B cell (primary cell): ENCODE results near the gene BRSK2. TPM values are rescaled to one million over a fixed set of nuclear protein-coding genes. Genes with fewer than 3 reads are reported as not detected.

Experiments
- ATAC-seq: fragments of 200-7000 bp; cut with Tn5 transposase; one replicate; pipeline ENCODE4 v1.10.0; 2021; ENCODE audit warnings: low read depth, mild to moderate bottlenecking, moderate number of reproducible peaks, moderate library complexity
- CTCF ChIA-PET: fragments of 350-600 bp; sonication (Branson Sonifier 250); formaldehyde crosslinking; loops from one replicate; lab custom pipeline; 2021; ENCODE audit warnings: antibody characterized with exemption, inconsistent platforms; lab: Charles Lee
- POLR2A ChIA-PET: fragments of 350-600 bp; sonication (Branson Sonifier 250); formaldehyde crosslinking; loops from one replicate; lab custom pipeline; 2021; ENCODE audit warnings: antibody characterized with exemption; lab: Charles Lee
- DNase-seq: peaks from one replicate; pipeline ENCODE4 v3.0.0; 2013
- H2AFZ ChIP-seq: 2 replicates; pipeline ENCODE4 v1.6.1; 2012; ENCODE audit warnings: mild to moderate bottlenecking, low read depth, low read length; ENCODE audit not compliant: insufficient read depth, poor library complexity, severe bottlenecking
- H3K27ac ChIP-seq, 2 donors: 1 replicate in 1 of 2; 2 replicates in 1 of 2; pipeline ENCODE4 v1.5.1; 2012 to 2013; ENCODE audit warnings: low read length in 2 of 2, mild to moderate bottlenecking in 2 of 2, moderate library complexity in 1 of 2
- H3K27me3 ChIP-seq, 4 experiments: fragments of 200-600 bp in 1 of 4; sonication (generic) in 1 of 4; replicated peaks in 1 of 4; 1 replicate in 2 of 4; 2 replicates in 2 of 4; pipeline versions ENCODE4 v1.6.1 to v1.7.0; 2013 to 2016; ENCODE audit warnings: low read length in 3 of 4, mild to moderate bottlenecking in 2 of 4, mixed read lengths in 1 of 4, moderate library complexity in 1 of 4; ENCODE audit not compliant: insufficient read depth in 4 of 4, control insufficient read depth in 3 of 4; ENCODE audit errors: control extremely low read depth in 1 of 4
- H3K36me3 ChIP-seq, 2 experiments: replicated peaks in 1 of 2; 1 replicate in 1 of 2; 2 replicates in 1 of 2; pipeline versions ENCODE4 v1.6.1 to v1.7.1; 2013; ENCODE audit warnings: low read length in 1 of 2; ENCODE audit not compliant: insufficient read depth in 2 of 2, control insufficient read depth in 1 of 2; ENCODE audit errors: control extremely low read depth in 1 of 2, extremely low read depth in 1 of 2
- H3K4me1 ChIP-seq, 2 donors: fragments of 200-600 bp in 1 of 2; sonication (generic) in 1 of 2; 1 replicate in 1 of 2; 2 replicates in 1 of 2; pipeline versions ENCODE4 v1.5.1 to v1.6.1; 2013 to 2017; ENCODE audit warnings: low read length in 2 of 2; ENCODE audit not compliant: control insufficient read depth in 2 of 2, insufficient read depth in 2 of 2
- H3K4me2 ChIP-seq: replicated peaks from 2 replicates; pipeline ENCODE3; 2012; ENCODE audit warnings: mild to moderate bottlenecking, low read depth, low read length; ENCODE audit not compliant: poor library complexity, severe bottlenecking
- H3K4me3 ChIP-seq, 5 experiments: fragments of 200-600 bp in 1 of 5; sonication (generic) in 1 of 5; 1 replicate in 3 of 5; 2 replicates in 2 of 5; pipeline versions ENCODE4 v1.5.1 to v1.7.0; 2011 to 2016; ENCODE audit warnings: low read length in 4 of 5, mild to moderate bottlenecking in 4 of 5, low read depth in 2 of 5, control low read depth in 1 of 5, moderate library complexity in 1 of 5; ENCODE audit not compliant: insufficient read depth in 1 of 5; ENCODE audit errors: control extremely low read depth in 1 of 5, extremely low read depth in 1 of 5
- H3K79me2 ChIP-seq: fragments of 200-600 bp; sonication (generic); one replicate; pipeline ENCODE4 v1.6.0; 2016; ENCODE audit warnings: low read length; ENCODE audit not compliant: control insufficient read depth, insufficient read depth
- H3K9ac ChIP-seq: fragments of 200-600 bp; sonication (generic); 2 replicates; pipeline ENCODE4 v1.6.1; 2017; ENCODE audit warnings: mild to moderate bottlenecking, low read length, moderate library complexity
- H3K9me3 ChIP-seq, 3 donors: one replicate each; pipeline versions ENCODE4 v1.6.1 to v1.7.1; 2013; ENCODE audit warnings: low read length in 2 of 3; ENCODE audit not compliant: control insufficient read depth in 2 of 3, insufficient read depth in 1 of 3; ENCODE audit errors: control extremely low read depth in 1 of 3
- H4K20me1 ChIP-seq: 2 replicates; pipeline ENCODE4 v1.6.0; 2012; ENCODE audit warnings: mild to moderate bottlenecking, low read length; ENCODE audit not compliant: insufficient read depth, control insufficient read depth, poor library complexity, severe bottlenecking
- H3K27ac Mint-ChIP-seq: one replicate; pipeline ENCODE4 v1.8.0; 2021; ENCODE audit warnings: mixed read lengths
- H3K27me3 Mint-ChIP-seq: one replicate; pipeline ENCODE4 v1.8.0; 2021; ENCODE audit warnings: mixed read lengths
- H3K4me1 Mint-ChIP-seq: one replicate; pipeline ENCODE4 v1.8.0; 2021; ENCODE audit warnings: mixed read lengths
- H3K4me3 Mint-ChIP-seq: one replicate; pipeline ENCODE4 v1.8.0; 2021; ENCODE audit warnings: mixed read lengths
- H3K9me3 Mint-ChIP-seq: one replicate; pipeline ENCODE4 v1.8.0; 2022; ENCODE audit warnings: mixed read lengths; ENCODE audit not compliant: insufficient read depth
- EZH2 ChIP-seq: IDR thresholded peaks from 2 replicates; pipeline ENCODE4 v1.6.1; 2012; ENCODE audit warnings: borderline replicate concordance, low read depth, mild to moderate bottlenecking, moderate library complexity, low read length; ENCODE audit not compliant: insufficient read depth, poor library complexity, severe bottlenecking
- WGBS: methylation state at CpG from one replicate; pipeline ENCODE4 v1.1.5; 2013; ENCODE audit warnings: missing lambda C conversion rate; ENCODE audit not compliant: insufficient coverage; 5-methylcytosine and 5-hydroxymethylcytosine counted together
- intact Hi-C: fragments of 100-400 bp; cut with micrococcal nuclease; formaldehyde crosslinking; loops from one replicate; pipeline ENCODE4 v1.10.0; 2022
- polyA plus RNA-seq: library from polyadenylated mRNA; depleted of rRNA; stranded (reverse); fragments of >200 nt; gene quantifications from 2 replicates; pipeline ENCODE4 v1.2.3, GENCODE V29; 2012
- total RNA-seq, 2 donors: library from RNA; stranded (reverse); fragments of 120-200 nt in 1 of 2; gene quantifications; 1 replicate in 1 of 2; 2 replicates in 1 of 2; pipeline versions ENCODE4 v1.2.3 to v1.2.4, GENCODE V29; 2013 to 2022
- TF ChIP-seq, protein P1 (sequence below): fragments of 200-600 bp; IDR thresholded peaks from one replicate; pipeline ENCODE4 v1.8.0; 2022; ENCODE audit warnings: antibody characterized with exemption, mild to moderate bottlenecking

The BRSK2 gene
- total and polyA plus RNA-seq, 2 donors (not counting 1 experiment from before 2014, with no cell fraction given): 0.51 to 0.79 TPM

- H3K36me3 ChIP-seq: no peaks in the 10 kb centered on the region
- CTCF ChIA-PET: no interaction called here
- Mint-ChIP-seq H3K9me3 (peaks cover 7% of the 10 kb centered on the region), H3K4me1 (no peaks in the 10 kb centered on the region), H3K27ac (no peak overlapping the region), H3K27me3 (no peaks in the 10 kb centered on the region), H3K4me3 (no peak overlapping the region)
- H3K4me1 ChIP-seq: no peaks in the 10 kb centered on the region
- no peaks in the 10 kb centered on the region for H3K79me2 ChIP-seq
- no peak overlapping the region for H2AFZ ChIP-seq
- H3K27me3 ChIP-seq: no peaks in the 10 kb centered on the region
- H3K4me3 ChIP-seq: no peak overlapping the region
- 88% methylated on average over 38 of the region's 38 CpGs for WGBS
- no peak overlapping the region for H3K9ac ChIP-seq
- no peak overlapping the region for H3K27ac ChIP-seq
- DNase-seq: no peak
- no peaks in the 10 kb centered on the region for H4K20me1 ChIP-seq
- H3K4me2 ChIP-seq: no peak overlapping the region
- H3K9me3 ChIP-seq: peaks cover 0 to 34% (median 5%) of the 10 kb centered on the region in 3 donors
- intact Hi-C loops: no loop called here
- TF ChIP-seq, protein P1, sequence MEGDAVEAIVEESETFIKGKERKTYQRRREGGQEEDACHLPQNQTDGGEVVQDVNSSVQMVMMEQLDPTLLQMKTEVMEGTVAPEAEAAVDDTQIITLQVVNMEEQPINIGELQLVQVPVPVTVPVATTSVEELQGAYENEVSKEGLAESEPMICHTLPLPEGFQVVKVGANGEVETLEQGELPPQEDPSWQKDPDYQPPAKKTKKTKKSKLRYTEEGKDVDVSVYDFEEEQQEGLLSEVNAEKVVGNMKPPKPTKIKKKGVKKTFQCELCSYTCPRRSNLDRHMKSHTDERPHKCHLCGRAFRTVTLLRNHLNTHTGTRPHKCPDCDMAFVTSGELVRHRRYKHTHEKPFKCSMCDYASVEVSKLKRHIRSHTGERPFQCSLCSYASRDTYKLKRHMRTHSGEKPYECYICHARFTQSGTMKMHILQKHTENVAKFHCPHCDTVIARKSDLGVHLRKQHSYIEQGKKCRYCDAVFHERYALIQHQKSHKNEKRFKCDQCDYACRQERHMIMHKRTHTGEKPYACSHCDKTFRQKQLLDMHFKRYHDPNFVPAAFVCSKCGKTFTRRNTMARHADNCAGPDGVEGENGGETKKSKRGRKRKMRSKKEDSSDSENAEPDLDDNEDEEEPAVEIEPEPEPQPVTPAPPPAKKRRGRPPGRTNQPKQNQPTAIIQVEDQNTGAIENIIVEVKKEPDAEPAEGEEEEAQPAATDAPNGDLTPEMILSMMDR: no peak
- TF ChIP-seq EZH2: no peak
- POLR2A ChIA-PET: no interaction called here
- ATAC-seq: no peak
These were observed 19.3 kb upstream of the BRSK2 start for GRCh38 chr11:1370186-1371025.

DNA sequence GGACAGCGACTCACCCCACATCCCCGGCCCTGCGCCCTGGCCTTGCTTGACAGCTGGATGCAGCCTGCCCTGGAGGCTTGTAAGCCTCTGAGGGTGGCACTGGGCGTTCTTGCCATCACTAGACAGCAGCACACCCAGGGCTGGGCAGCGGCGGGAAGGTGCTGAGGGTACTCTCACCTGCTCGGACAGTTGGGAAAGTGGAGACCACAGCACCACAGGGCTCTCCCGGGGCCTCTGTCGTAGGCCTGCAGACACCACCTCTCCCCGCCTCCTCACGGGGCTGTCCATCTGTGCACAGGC is 18.8 kb upstream of the BRSK2 start:
- Mint-ChIP-seq H3K27me3 (no peaks in the 10 kb centered on the region), H3K4me3 (no peak overlapping the region), H3K27ac (no peak overlapping the region), H3K4me1 (no peaks in the 10 kb centered on the region), H3K9me3 (peaks cover 7% of the 10 kb centered on the region)
- H3K9me3 ChIP-seq: peaks cover 0 to 29% (median 2%) of the 10 kb centered on the region in 3 donors
- ChIA-PET POLR2A (no interaction called here), CTCF (no interaction called here)
- no peaks in the 10 kb centered on the region for H3K4me1 ChIP-seq
- DNase-seq (no peak), ATAC-seq (no peak)
- no peak overlapping the region for H3K27ac ChIP-seq
- no peaks in the 10 kb centered on the region for H3K79me2 ChIP-seq
- H3K4me3 ChIP-seq: no peak overlapping the region
- H2AFZ ChIP-seq: no peak overlapping the region
- no peak for TF ChIP-seq EZH2
- TF ChIP-seq, protein P1: no peak
- WGBS: 91% methylated on average over 11 of the region's 11 CpGs
- H3K36me3 ChIP-seq: no peaks in the 10 kb centered on the region
- no peak overlapping the region for H3K4me2 ChIP-seq
- no peaks in the 10 kb centered on the region for H3K27me3 ChIP-seq
- H3K9ac ChIP-seq: no peak overlapping the region
- intact Hi-C loops: no loop called here
- no peaks in the 10 kb centered on the region for H4K20me1 ChIP-seq
